Liver (tissue), 3 donors: ENCODE results near the gene DIP2C.

Source experiments
- CTCF ChIP-seq: fragments of 150-350 bp; IDR thresholded peaks from 2 replicates; pipeline ENCODE4 v1.5.1; 2017; ENCODE audit warnings: improper control_type of control experiment, low read depth, low read length; ENCODE audit not compliant: missing input control
- EGR1 ChIP-seq, 2 donors: IDR thresholded peaks; 2 replicates each; pipeline ENCODE4 v1.6.1; 2016 to 2018; ENCODE audit warnings: antibody characterized with exemption in 2 of 2, low read depth in 2 of 2
- RXRA ChIP-seq, 2 donors: IDR thresholded peaks; 2 replicates each; pipeline ENCODE4 v1.6.1; 2017 to 2018; ENCODE audit warnings: antibody characterized with exemption in 2 of 2, mild to moderate bottlenecking in 1 of 2
- TAF1 ChIP-seq: conservative IDR thresholded peaks from 2 replicates; pipeline ENCODE4 v1.6.1; 2016; ENCODE audit warnings: antibody characterized with exemption, mild to moderate bottlenecking
- YY1 ChIP-seq: IDR thresholded peaks from 2 replicates; pipeline ENCODE4 v1.6.1; 2016; ENCODE audit warnings: antibody characterized with exemption, mild to moderate bottlenecking
- donor health status: healthy.
- donor health status: healthy.

- TF ChIP-seq TAF1 (no peak), CTCF (no peak), YY1 (no peak), EGR1 (IDR thresholded peaks at IDR 0.05; ENCODE audit: low read depth in 2 of 2) (no peak), RXRA (IDR thresholded peaks at IDR 0.05) (no peak)
These were observed 364.2 kb downstream of the DIP2C start for GRCh38 chr10:325282-325681.
